GM12864 (cell line): ENCODE measurements around the gene CACNA2D3.

Experiments
- DNase-seq: peaks from one replicate; pipeline ENCODE4 v3.0.0-alpha.2; 2011; ENCODE audit warnings: low read depth
- H3K4me3 ChIP-seq: 2 replicates; pipeline ENCODE4 v1.5.1; 2011; ENCODE audit warnings: mild to moderate bottlenecking, low read depth, low read length, control low read depth
- TF ChIP-seq, protein P1 (sequence below): IDR thresholded peaks from 2 replicates; pipeline ENCODE4 v1.5.1; 2011; ENCODE audit warnings: low read depth, mild to moderate bottlenecking, moderate library complexity, low read length, control low read depth, inconsistent platforms; ENCODE audit errors: missing control alignments

Gene CACNA2D3

GRCh38 chr3:54733106-54734006 is 611.0 kb downstream of the CACNA2D3 start:
- DNase-seq = no peak

GRCh38 chr3:54736459-54736858 is 614.1 kb downstream of the CACNA2D3 start:
- DNase-seq = no peak
- TF ChIP-seq, protein P1, sequence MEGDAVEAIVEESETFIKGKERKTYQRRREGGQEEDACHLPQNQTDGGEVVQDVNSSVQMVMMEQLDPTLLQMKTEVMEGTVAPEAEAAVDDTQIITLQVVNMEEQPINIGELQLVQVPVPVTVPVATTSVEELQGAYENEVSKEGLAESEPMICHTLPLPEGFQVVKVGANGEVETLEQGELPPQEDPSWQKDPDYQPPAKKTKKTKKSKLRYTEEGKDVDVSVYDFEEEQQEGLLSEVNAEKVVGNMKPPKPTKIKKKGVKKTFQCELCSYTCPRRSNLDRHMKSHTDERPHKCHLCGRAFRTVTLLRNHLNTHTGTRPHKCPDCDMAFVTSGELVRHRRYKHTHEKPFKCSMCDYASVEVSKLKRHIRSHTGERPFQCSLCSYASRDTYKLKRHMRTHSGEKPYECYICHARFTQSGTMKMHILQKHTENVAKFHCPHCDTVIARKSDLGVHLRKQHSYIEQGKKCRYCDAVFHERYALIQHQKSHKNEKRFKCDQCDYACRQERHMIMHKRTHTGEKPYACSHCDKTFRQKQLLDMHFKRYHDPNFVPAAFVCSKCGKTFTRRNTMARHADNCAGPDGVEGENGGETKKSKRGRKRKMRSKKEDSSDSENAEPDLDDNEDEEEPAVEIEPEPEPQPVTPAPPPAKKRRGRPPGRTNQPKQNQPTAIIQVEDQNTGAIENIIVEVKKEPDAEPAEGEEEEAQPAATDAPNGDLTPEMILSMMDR = no peak
- H3K4me3 ChIP-seq = no peak overlapping the region

More at GRCh38 chr3:54733106-54734006, 611.0 kb downstream of the CACNA2D3 start:
- TF ChIP-seq, protein P1 = no peak
- H3K4me3 ChIP-seq = no peak overlapping the region

DNA sequence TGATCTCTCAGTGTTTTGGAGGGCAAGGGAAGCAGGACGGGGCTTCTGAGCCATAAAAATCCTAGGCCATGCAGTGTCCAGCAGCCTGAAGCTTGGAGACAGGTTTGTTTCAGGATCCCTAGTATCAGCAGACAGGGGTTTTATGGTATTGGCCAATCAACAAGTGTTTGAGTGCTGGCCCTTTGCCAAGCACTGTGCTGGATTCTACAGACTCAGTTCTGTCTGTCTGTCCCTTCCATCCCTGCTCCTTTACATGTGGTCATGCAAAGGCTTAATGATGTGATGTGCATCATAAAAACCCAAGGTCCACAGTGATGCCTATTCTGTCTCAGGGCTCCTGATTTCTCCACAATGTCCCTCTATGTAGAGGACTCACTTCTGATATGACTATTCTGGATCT is 621.4 kb downstream of the CACNA2D3 start:
- DNase-seq = no peak
- TF ChIP-seq, protein P1 = no peak
- H3K4me3 ChIP-seq = no peak overlapping the region

DNA sequence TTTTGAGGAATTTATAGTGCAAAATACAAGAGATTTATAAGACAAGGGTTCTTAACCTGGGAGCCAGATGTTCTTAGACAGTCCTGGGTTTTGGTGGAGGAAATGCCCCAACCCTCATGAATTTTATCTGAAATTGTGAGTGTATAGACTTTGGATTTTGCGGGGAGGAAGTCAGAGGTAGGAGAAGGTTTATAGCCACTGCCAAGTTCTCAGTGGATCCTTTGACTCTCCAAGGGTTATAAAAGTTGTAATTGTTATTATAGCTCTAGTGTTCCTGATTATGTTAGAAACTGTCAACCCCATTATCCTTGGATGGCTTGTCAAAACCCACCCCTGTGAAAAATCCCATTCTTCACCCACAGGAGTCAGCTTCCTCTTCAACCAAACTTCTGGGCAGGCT is 621.9 kb downstream of the CACNA2D3 start:
- no peak overlapping the region for H3K4me3 ChIP-seq
- no peak for DNase-seq
- TF ChIP-seq, protein P1 = no peak

DNA sequence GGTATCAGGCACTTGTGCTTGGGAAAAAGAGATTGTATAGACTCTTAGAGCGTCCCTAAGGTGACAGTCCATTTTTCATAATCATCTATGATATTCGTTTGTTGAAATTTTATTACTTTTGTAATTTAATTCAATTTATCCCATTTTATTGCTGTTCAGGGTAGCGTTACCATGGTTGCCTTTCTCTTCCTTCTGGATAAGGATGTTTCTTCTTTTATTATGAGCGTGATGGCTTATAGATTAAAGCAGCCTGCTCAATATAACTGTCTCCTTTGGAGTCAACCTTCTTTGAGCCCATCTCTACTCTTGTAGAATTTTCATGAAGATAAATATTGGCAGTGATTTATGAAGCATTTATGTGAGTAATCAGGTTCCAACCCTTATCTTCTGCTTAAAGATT is 623.5 kb downstream of the CACNA2D3 start:
- TF ChIP-seq, protein P1 = no peak
- no peak overlapping the region for H3K4me3 ChIP-seq
- DNase-seq = no peak

DNA sequence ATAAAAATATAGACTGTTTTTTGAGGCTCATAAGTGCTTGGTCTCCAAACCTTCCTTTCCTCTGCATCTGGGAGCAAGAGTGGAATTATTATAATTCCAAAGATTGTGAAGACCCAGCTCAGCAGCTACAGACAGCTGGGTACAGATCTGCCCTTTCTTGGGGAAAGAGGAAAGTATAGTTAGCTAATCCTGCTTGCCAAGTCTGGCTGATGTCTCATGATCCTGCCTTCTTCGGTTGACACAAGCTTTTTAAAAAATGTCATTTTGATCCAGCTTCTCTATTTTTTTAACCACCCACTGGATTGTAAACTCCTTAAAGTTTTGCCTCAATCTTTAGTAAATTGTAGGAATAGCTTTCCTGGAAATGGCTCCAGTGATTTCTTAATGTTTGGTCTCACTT is 624.4 kb downstream of the CACNA2D3 start:
- TF ChIP-seq, protein P1 = no peak
- H3K4me3 ChIP-seq = no peak overlapping the region
- no peak for DNase-seq

DNA sequence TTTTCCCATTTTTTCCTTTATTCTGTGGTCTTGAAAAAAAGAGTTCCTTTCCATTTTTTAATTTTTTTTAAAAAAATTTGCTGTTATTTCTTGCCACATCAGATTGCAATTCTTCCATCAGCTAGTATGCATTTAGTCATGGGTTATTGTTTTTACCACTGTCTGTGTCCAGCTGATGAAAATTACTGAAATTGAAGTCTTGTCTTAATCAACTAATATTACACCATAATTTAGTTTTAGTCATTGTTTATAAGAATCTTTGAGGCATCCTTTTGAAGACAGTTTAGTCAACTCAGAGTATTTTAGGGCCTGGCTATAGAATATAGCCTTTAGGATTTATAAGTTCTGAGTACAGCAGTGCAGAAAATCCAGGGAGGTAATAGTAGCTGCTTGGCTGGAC is 633.4 kb downstream of the CACNA2D3 start:
- no peak for DNase-seq
- TF ChIP-seq, protein P1 = no peak

More for the DNA sequence above, 633.4 kb downstream of the CACNA2D3 start:
- no peak overlapping the region for H3K4me3 ChIP-seq
